MM.1S (cell line): ENCODE measurements around the gene KIAA0930.

Experiments used
- DNase-seq: peaks from one replicate; pipeline ENCODE4 v3.0.0-alpha.2; 2015
- H2AFZ ChIP-seq: fragments of 300-600 bp; sonication (generic); 2 replicates; pipeline ENCODE4 v1.6.0; 2016; ENCODE audit warnings: antibody characterized with exemption, low read length
- H3F3A ChIP-seq: fragments of 300-600 bp; sonication (generic); 2 replicates; pipeline ENCODE4 v1.6.1; 2016; ENCODE audit warnings: mild to moderate bottlenecking, antibody characterized with exemption, low read length, moderate library complexity, mixed read lengths; ENCODE audit not compliant: insufficient read depth
- H3K27ac ChIP-seq: fragments of 300-600 bp; sonication (generic); 2 replicates; pipeline ENCODE4 v1.5.1; 2016; ENCODE audit warnings: mild to moderate bottlenecking, low read length
- H3K27me3 ChIP-seq: fragments of 300-600 bp; sonication (generic); replicated peaks from 2 replicates; pipeline ENCODE4 v1.6.0; 2016; ENCODE audit warnings: low read length; ENCODE audit not compliant: insufficient read depth
- H3K36me3 ChIP-seq: fragments of 300-600 bp; sonication (generic); replicated peaks from 2 replicates; pipeline ENCODE4 v1.6.1; 2016; ENCODE audit warnings: mild to moderate bottlenecking, low read length, mixed read lengths; ENCODE audit not compliant: insufficient read depth
- H3K4me1 ChIP-seq: fragments of 300-600 bp; sonication (generic); 2 replicates; pipeline ENCODE4 v1.6.1; 2016; ENCODE audit warnings: low read length, mixed read lengths
- H3K4me2 ChIP-seq: fragments of 300-600 bp; sonication (generic); 2 replicates; pipeline ENCODE4 v1.6.0; 2016; ENCODE audit warnings: low read depth, low read length
- H3K4me3 ChIP-seq: fragments of 300-600 bp; sonication (generic); 2 replicates; pipeline ENCODE4 v1.5.1; 2016; ENCODE audit warnings: low read length, mixed read lengths
- H3K79me2 ChIP-seq: fragments of 300-600 bp; sonication (generic); 2 replicates; pipeline ENCODE4 v1.6.1; 2016; ENCODE audit warnings: mixed run types, low read length, mixed read lengths
- H3K9ac ChIP-seq: fragments of 300-600 bp; sonication (generic); 2 replicates; pipeline ENCODE4 v1.6.1; 2016; ENCODE audit warnings: low read length, mixed read lengths
- H3K9me2 ChIP-seq: fragments of 300-600 bp; sonication (generic); replicated peaks from 2 replicates; pipeline ENCODE4 v1.6.1; 2016; ENCODE audit warnings: mild to moderate bottlenecking, low read length, mixed read lengths; ENCODE audit not compliant: insufficient read depth
- H3K9me3 ChIP-seq: fragments of 300-600 bp; sonication (generic); replicated peaks from 2 replicates; pipeline ENCODE4 v1.6.1; 2016; ENCODE audit warnings: mild to moderate bottlenecking, low read length, mixed read lengths; ENCODE audit not compliant: insufficient read depth
- H4K20me1 ChIP-seq: fragments of 300-600 bp; sonication (generic); 2 replicates; pipeline ENCODE4 v1.6.1; 2016; ENCODE audit warnings: mild to moderate bottlenecking, low read length, moderate library complexity, mixed read lengths; ENCODE audit not compliant: insufficient read depth
- EZH2 ChIP-seq: fragments of 300-600 bp; sonication (generic); optimal IDR thresholded peaks from 2 replicates; pipeline ENCODE3; 2017; ENCODE audit warnings: low read depth, mild to moderate bottlenecking, antibody characterized with exemption, low read length, mixed read lengths
- EZH2phosphoT487 ChIP-seq: fragments of 300-600 bp; sonication (generic); IDR thresholded peaks from 2 replicates; pipeline ENCODE4 v1.6.1; 2018; ENCODE audit warnings: antibody characterized with exemption, low read length
- TF ChIP-seq, protein P1 (sequence below): fragments of 300-600 bp; sonication (generic); IDR thresholded peaks from 2 replicates; pipeline ENCODE4 v1.5.1; 2016; ENCODE audit warnings: antibody characterized with exemption, low read length, mixed read lengths

Gene KIAA0930

GRCh38 chr22:45181240-45181639 is 59.5 kb downstream of the KIAA0930 start:
- Histone ChIP-seq H3K4me1 (no peaks in the 10 kb centered on the region), H3K36me3 (peaks cover 34% of the 10 kb centered on the region), H3K79me2 (peaks cover 79% of the 10 kb centered on the region), H2AFZ (no peak overlapping the region), H3F3A (0 out of 2 replicates have a peak, but pooled peaks cover 9% of the 10 kb centered on the region), H3K9ac (no peak overlapping the region), H3K27ac (no peak overlapping the region), H3K9me3 (no peaks in the 10 kb centered on the region), H3K4me3 (no peak overlapping the region), H4K20me1 (peaks cover 13% of the 10 kb centered on the region; the same call in 1 of the 2 replicates), H3K4me2 (no peak overlapping the region), H3K27me3 (no peaks in the 10 kb centered on the region), H3K9me2 (no peaks in the 10 kb centered on the region)
- TF ChIP-seq EZH2 = no peak
- TF ChIP-seq, protein P1, sequence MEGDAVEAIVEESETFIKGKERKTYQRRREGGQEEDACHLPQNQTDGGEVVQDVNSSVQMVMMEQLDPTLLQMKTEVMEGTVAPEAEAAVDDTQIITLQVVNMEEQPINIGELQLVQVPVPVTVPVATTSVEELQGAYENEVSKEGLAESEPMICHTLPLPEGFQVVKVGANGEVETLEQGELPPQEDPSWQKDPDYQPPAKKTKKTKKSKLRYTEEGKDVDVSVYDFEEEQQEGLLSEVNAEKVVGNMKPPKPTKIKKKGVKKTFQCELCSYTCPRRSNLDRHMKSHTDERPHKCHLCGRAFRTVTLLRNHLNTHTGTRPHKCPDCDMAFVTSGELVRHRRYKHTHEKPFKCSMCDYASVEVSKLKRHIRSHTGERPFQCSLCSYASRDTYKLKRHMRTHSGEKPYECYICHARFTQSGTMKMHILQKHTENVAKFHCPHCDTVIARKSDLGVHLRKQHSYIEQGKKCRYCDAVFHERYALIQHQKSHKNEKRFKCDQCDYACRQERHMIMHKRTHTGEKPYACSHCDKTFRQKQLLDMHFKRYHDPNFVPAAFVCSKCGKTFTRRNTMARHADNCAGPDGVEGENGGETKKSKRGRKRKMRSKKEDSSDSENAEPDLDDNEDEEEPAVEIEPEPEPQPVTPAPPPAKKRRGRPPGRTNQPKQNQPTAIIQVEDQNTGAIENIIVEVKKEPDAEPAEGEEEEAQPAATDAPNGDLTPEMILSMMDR = no peak
- TF ChIP-seq EZH2phosphoT487 = no peak
- no peak for DNase-seq

- Histone ChIP-seq H3K79me2 (peaks cover 79% of the 10 kb centered on the region), H3K4me3 (no peak overlapping the region), H3K36me3 (peaks cover 38% of the 10 kb centered on the region), H3K27me3 (no peaks in the 10 kb centered on the region), H3K4me1 (no peaks in the 10 kb centered on the region), H3F3A (0 out of 2 replicates have a peak, but pooled peaks cover 9% of the 10 kb centered on the region), H2AFZ (no peak overlapping the region), H3K4me2 (no peak overlapping the region), H3K9me2 (no peaks in the 10 kb centered on the region), H3K9me3 (no peaks in the 10 kb centered on the region), H4K20me1 (peaks cover 13% of the 10 kb centered on the region; the same call in 1 of the 2 replicates), H3K27ac (no peak overlapping the region), H3K9ac (no peak overlapping the region)
- TF ChIP-seq EZH2 = no peak
- no peak for TF ChIP-seq EZH2phosphoT487
- TF ChIP-seq, protein P1 = no peak
- no peak for DNase-seq
Measured at GRCh38 chr22:45180146-45180679, 60.5 kb downstream of the KIAA0930 start.

GRCh38 chr22:45179276-45180049 is 61.2 kb downstream of the KIAA0930 start:
- Histone ChIP-seq H3K9ac (no peak overlapping the region), H3K4me3 (no peak overlapping the region), H3K4me2 (no peak overlapping the region), H3F3A (0 out of 2 replicates have a peak, but pooled peaks cover 9% of the 10 kb centered on the region), H4K20me1 (peaks cover 13% of the 10 kb centered on the region; the same call in 1 of the 2 replicates), H3K27ac (no peak overlapping the region), H3K79me2 (peaks cover 86% of the 10 kb centered on the region), H3K9me2 (no peaks in the 10 kb centered on the region), H3K9me3 (no peaks in the 10 kb centered on the region), H3K27me3 (no peaks in the 10 kb centered on the region), H2AFZ (no peak overlapping the region), H3K36me3 (peaks cover 38% of the 10 kb centered on the region), H3K4me1 (no peaks in the 10 kb centered on the region)
- TF ChIP-seq, protein P1 = no peak
- TF ChIP-seq EZH2phosphoT487 (no peak), EZH2 (no peak)
- no peak for DNase-seq
